Measurements from ENCODE around the gene UBL5. TPM values are rescaled to one million over a fixed set of nuclear protein-coding genes. Genes with fewer than 3 reads are reported as not detected.

Gene UBL5
- polyA plus RNA-seq, 1 donor from 2014 or later: 1,364 TPM

GRCh38 chr19:9857920-9858746 is 30.4 kb downstream of the UBL5 start:
- Histone ChIP-seq H3K9me2 (ENCODE audit: insufficient read depth, low read length) (no peaks in the 10 kb centered on the region), H3K9ac (ENCODE audit: low read length) (no peak overlapping the region), H3K79me2 (replicated peaks; ENCODE audit: insufficient read depth, low read length) (no peaks in the 10 kb centered on the region), H3F3A (ENCODE audit: insufficient read depth, low read length, poor library complexity, severe bottlenecking) (no peaks in the 10 kb centered on the region), H3K36me3 (ENCODE audit: insufficient read depth, low read length) (peaks cover 7% of the 10 kb centered on the region), H3K9me3 (ENCODE audit: low read length) (no peaks in the 10 kb centered on the region), H3K4me2 (ENCODE audit: low read length) (no peak overlapping the region), H3K27me3 (ENCODE audit: insufficient read depth, low read depth, low read length) (no peaks in the 10 kb centered on the region), H2AFZ (ENCODE audit: low read depth, low read length) (no peak overlapping the region), H3K27ac (ENCODE audit: low read length) (no peak overlapping the region), H3K4me3 (ENCODE audit: low read length) (no peak overlapping the region), H4K20me1 (ENCODE audit: insufficient read depth) (no peaks in the 10 kb centered on the region)
- TF ChIP-seq POLR2AphosphoS5 (IDR thresholded peaks at IDR 0.05): no peak
- TF ChIP-seq EP300 (conservative IDR thresholded peaks at IDR 0.05; ENCODE audit: poor library complexity, severe bottlenecking): no peak
- TF ChIP-seq, protein P1, sequence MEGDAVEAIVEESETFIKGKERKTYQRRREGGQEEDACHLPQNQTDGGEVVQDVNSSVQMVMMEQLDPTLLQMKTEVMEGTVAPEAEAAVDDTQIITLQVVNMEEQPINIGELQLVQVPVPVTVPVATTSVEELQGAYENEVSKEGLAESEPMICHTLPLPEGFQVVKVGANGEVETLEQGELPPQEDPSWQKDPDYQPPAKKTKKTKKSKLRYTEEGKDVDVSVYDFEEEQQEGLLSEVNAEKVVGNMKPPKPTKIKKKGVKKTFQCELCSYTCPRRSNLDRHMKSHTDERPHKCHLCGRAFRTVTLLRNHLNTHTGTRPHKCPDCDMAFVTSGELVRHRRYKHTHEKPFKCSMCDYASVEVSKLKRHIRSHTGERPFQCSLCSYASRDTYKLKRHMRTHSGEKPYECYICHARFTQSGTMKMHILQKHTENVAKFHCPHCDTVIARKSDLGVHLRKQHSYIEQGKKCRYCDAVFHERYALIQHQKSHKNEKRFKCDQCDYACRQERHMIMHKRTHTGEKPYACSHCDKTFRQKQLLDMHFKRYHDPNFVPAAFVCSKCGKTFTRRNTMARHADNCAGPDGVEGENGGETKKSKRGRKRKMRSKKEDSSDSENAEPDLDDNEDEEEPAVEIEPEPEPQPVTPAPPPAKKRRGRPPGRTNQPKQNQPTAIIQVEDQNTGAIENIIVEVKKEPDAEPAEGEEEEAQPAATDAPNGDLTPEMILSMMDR (IDR thresholded peaks at IDR 0.05; ENCODE audit: poor library complexity, severe bottlenecking): no peak
- TF ChIP-seq TAF1 (IDR thresholded peaks at IDR 0.05; ENCODE audit: low read depth): no peak
- no peak for TF ChIP-seq MXI1 (conservative IDR thresholded peaks at IDR 0.05; ENCODE audit: poor library complexity, severe bottlenecking)
- TF ChIP-seq EZH2 (IDR thresholded peaks at IDR 0.05; ENCODE audit: borderline replicate concordance, insufficient read depth, low read length, poor library complexity, severe bottlenecking): no peak
- no peak for TF ChIP-seq RAD21 (conservative IDR thresholded peaks at IDR 0.05)
- no peak for TF ChIP-seq SMC3 (conservative IDR thresholded peaks at IDR 0.05; ENCODE audit: poor library complexity)
- TF ChIP-seq, protein P2, sequence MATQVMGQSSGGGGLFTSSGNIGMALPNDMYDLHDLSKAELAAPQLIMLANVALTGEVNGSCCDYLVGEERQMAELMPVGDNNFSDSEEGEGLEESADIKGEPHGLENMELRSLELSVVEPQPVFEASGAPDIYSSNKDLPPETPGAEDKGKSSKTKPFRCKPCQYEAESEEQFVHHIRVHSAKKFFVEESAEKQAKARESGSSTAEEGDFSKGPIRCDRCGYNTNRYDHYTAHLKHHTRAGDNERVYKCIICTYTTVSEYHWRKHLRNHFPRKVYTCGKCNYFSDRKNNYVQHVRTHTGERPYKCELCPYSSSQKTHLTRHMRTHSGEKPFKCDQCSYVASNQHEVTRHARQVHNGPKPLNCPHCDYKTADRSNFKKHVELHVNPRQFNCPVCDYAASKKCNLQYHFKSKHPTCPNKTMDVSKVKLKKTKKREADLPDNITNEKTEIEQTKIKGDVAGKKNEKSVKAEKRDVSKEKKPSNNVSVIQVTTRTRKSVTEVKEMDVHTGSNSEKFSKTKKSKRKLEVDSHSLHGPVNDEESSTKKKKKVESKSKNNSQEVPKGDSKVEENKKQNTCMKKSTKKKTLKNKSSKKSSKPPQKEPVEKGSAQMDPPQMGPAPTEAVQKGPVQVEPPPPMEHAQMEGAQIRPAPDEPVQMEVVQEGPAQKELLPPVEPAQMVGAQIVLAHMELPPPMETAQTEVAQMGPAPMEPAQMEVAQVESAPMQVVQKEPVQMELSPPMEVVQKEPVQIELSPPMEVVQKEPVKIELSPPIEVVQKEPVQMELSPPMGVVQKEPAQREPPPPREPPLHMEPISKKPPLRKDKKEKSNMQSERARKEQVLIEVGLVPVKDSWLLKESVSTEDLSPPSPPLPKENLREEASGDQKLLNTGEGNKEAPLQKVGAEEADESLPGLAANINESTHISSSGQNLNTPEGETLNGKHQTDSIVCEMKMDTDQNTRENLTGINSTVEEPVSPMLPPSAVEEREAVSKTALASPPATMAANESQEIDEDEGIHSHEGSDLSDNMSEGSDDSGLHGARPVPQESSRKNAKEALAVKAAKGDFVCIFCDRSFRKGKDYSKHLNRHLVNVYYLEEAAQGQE (IDR thresholded peaks at IDR 0.05; ENCODE audit: borderline replicate concordance): no peak

DNA sequence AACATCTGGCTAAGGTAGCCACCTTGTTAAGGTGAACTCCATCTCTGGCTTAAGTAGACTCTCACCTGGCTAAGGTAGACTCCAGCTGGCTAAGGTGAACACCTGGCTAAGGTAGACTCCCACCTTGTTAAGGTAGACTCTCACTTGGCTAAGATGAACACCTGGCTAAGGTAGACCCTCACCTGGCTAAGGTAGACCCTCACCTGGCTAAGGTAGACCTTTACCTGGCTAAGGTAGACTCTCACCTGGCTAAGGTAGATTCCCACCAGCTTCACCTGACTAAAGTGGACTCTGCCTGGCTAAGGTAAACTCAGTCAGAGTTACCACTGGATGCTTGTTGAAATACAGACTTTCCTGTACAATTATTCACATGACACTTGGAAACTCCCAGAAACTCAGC is 31.0 kb downstream of the UBL5 start:
- Histone ChIP-seq H3K4me3 (ENCODE audit: low read length) (no peak overlapping the region), H3K36me3 (ENCODE audit: insufficient read depth, low read length) (peaks cover 7% of the 10 kb centered on the region), H4K20me1 (ENCODE audit: insufficient read depth) (no peaks in the 10 kb centered on the region), H3K4me2 (ENCODE audit: low read length) (no peak overlapping the region), H3K9me2 (ENCODE audit: insufficient read depth, low read length) (no peaks in the 10 kb centered on the region), H3K27me3 (ENCODE audit: insufficient read depth, low read depth, low read length) (no peaks in the 10 kb centered on the region), H3F3A (ENCODE audit: insufficient read depth, low read length, poor library complexity, severe bottlenecking) (no peaks in the 10 kb centered on the region), H3K79me2 (replicated peaks; ENCODE audit: insufficient read depth, low read length) (no peaks in the 10 kb centered on the region), H2AFZ (ENCODE audit: low read depth, low read length) (no peak overlapping the region), H3K27ac (ENCODE audit: low read length) (no peak overlapping the region), H3K9me3 (ENCODE audit: low read length) (no peaks in the 10 kb centered on the region), H3K9ac (ENCODE audit: low read length) (no peak overlapping the region)
- TF ChIP-seq MXI1 (conservative IDR thresholded peaks at IDR 0.05; ENCODE audit: poor library complexity, severe bottlenecking): no peak
- TF ChIP-seq, protein P2 (IDR thresholded peaks at IDR 0.05; ENCODE audit: borderline replicate concordance): no peak
- no peak for TF ChIP-seq EZH2 (IDR thresholded peaks at IDR 0.05; ENCODE audit: borderline replicate concordance, insufficient read depth, low read length, poor library complexity, severe bottlenecking)
- TF ChIP-seq, protein P1 (IDR thresholded peaks at IDR 0.05; ENCODE audit: poor library complexity, severe bottlenecking): no peak
- TF ChIP-seq EP300 (conservative IDR thresholded peaks at IDR 0.05; ENCODE audit: poor library complexity, severe bottlenecking): no peak
- TF ChIP-seq SMC3 (conservative IDR thresholded peaks at IDR 0.05; ENCODE audit: poor library complexity): no peak
- TF ChIP-seq POLR2AphosphoS5 (IDR thresholded peaks at IDR 0.05): no peak
- TF ChIP-seq TAF1 (IDR thresholded peaks at IDR 0.05; ENCODE audit: low read depth): no peak
- no peak for TF ChIP-seq RAD21 (conservative IDR thresholded peaks at IDR 0.05)
